GM12878 (cell line): ENCODE measurements around the gene TSPAN2. TPM values are rescaled to one million over a fixed set of nuclear protein-coding genes. Genes with fewer than 3 reads are reported as not detected.

Experiments
- ATAC-seq: fragments of 200-7000 bp; cut with Tn5 transposase; 3 replicates; pipeline ENCODE4 v1.9.1; 2020; ENCODE audit warnings: mild to moderate bottlenecking, moderate library complexity
- BruUV-seq: library from RNA; stranded (reverse); fragments of 400-500 nt; replicated peaks from 2 replicates; lab custom pipeline; 2021; lab: Mats Ljungman, UMichigan
- CTCF ChIA-PET: fragments of 300-600 bp; sonication (Branson Sonifier 250); formaldehyde crosslinking; extraction: SDS; loops from one replicate; lab custom pipeline; 2021; ENCODE audit warnings: inconsistent platforms; lab: Yijun Ruan, JAX
- POLR2A ChIA-PET: fragments of 350-600 bp; formaldehyde crosslinking; extraction: SDS; loops from one replicate; lab custom pipeline; 2021; ENCODE audit warnings: inconsistent platforms; lab: Charles Lee
- RAD21 ChIA-PET: fragments of 300-600 bp; sonication (Branson Sonifier 250); formaldehyde crosslinking; loops from one replicate; lab custom pipeline; 2023; ENCODE audit warnings: antibody characterized with exemption; ENCODE audit not compliant: unreplicated experiment; lab: Charles Lee
- SMC1A ChIA-PET: fragments of 300-600 bp; sonication (Branson Sonifier 250); formaldehyde crosslinking; loops from one replicate; lab custom pipeline; 2023; ENCODE audit not compliant: unreplicated experiment, uncharacterized antibody; lab: Charles Lee
- DNase-seq: peaks from one replicate; pipeline ENCODE4 v3.0.0-alpha.2; 2011; ENCODE audit warnings: low read depth, low spot score
- FAIRE-seq: peaks from 3 replicates; lab custom pipeline; 2011; peaks lifted over from hg19 to GRCh38; lab: Jason Lieb, UNC
- H2AFZ ChIP-seq: 2 replicates; pipeline ENCODE4 v1.6.0; 2011; ENCODE audit warnings: low read depth, low read length, control low read depth; ENCODE audit not compliant: control insufficient read depth
- H3K27ac ChIP-seq: 2 replicates; pipeline ENCODE4 v1.5.1; 2011; ENCODE audit warnings: control low read depth; ENCODE audit not compliant: control insufficient read depth, insufficient read depth
- H3K27me3 ChIP-seq, 2 experiments: replicated peaks in 1 of 2; 2 replicates each; pipeline versions ENCODE4 v1.6.0 to v1.6.1; 2011; ENCODE audit warnings: low read length in 1 of 2; ENCODE audit not compliant: control insufficient read depth in 2 of 2, insufficient read depth in 2 of 2
- H3K36me3 ChIP-seq, 2 experiments: 2 replicates each; pipeline ENCODE4 v1.5.1; 2011; ENCODE audit warnings: low read length in 1 of 2; ENCODE audit not compliant: control insufficient read depth in 2 of 2, insufficient read depth in 2 of 2
- H3K4me1 ChIP-seq: 2 replicates; pipeline ENCODE4 v1.6.1; 2011; ENCODE audit warnings: mild to moderate bottlenecking, low read length, moderate library complexity, mixed read lengths; ENCODE audit not compliant: control insufficient read depth, insufficient read depth
- H3K4me2 ChIP-seq: 2 replicates; pipeline ENCODE4 v1.6.0; 2011; ENCODE audit warnings: control low read depth; ENCODE audit not compliant: control insufficient read depth, insufficient read depth
- H3K4me3 ChIP-seq: fragments of 200-600 bp; sonication (generic); 2 replicates; pipeline ENCODE4 v1.5.1; 2016
- H3K79me2 ChIP-seq: 2 replicates; pipeline ENCODE4 v1.6.0; 2011; ENCODE audit warnings: low read length; ENCODE audit not compliant: control insufficient read depth, insufficient read depth
- H3K9ac ChIP-seq: 2 replicates; pipeline ENCODE4 v1.8.0; 2011; ENCODE audit warnings: low read length, control low read depth, mixed read lengths; ENCODE audit not compliant: control insufficient read depth, insufficient read depth
- H3K9me3 ChIP-seq: replicated peaks from 3 replicates; pipeline ENCODE4 v1.5.1; 2011; ENCODE audit warnings: mild to moderate bottlenecking, low read length; ENCODE audit not compliant: control insufficient read depth, insufficient read depth
- H4K20me1 ChIP-seq: 2 replicates; pipeline ENCODE4 v1.6.0; 2011; ENCODE audit not compliant: control insufficient read depth, insufficient read depth
- ASH2L ChIP-seq: fragments of 300-600, 200-600 bp; sonication (generic); IDR thresholded peaks from 2 replicates; pipeline ENCODE4 v1.6.1; 2017; ENCODE audit warnings: low read depth, mild to moderate bottlenecking, borderline replicate concordance
- CBFB ChIP-seq: IDR thresholded peaks from 2 replicates; pipeline ENCODE4 v1.6.1; 2016; ENCODE audit warnings: antibody characterized with exemption, low read depth
- CTCF ChIP-seq, 3 experiments: IDR thresholded peaks in 2 of 3; conservative IDR thresholded peaks in 1 of 3; 2 replicates each; pipeline ENCODE4 v1.5.1; 2011; ENCODE audit warnings: low read depth in 3 of 3, low read length in 3 of 3, mild to moderate bottlenecking in 3 of 3, control low read depth in 2 of 3, moderate library complexity in 2 of 3, inconsistent platforms in 1 of 3, mixed read lengths in 1 of 3; ENCODE audit not compliant: control insufficient read depth in 2 of 3, insufficient read depth in 1 of 3; ENCODE audit errors: extremely low read depth in 1 of 3
- HDAC6 ChIP-seq: fragments of 200-600 bp; sonication (generic); IDR thresholded peaks from one replicate; pipeline ENCODE4 v1.8.0; 2017; ENCODE audit warnings: antibody characterized with exemption; ENCODE audit not compliant: unreplicated experiment
- IRF3 ChIP-seq: fragments of 450-650 bp; IDR thresholded peaks from 2 replicates; pipeline ENCODE4 v1.6.1; 2014; ENCODE audit warnings: mild to moderate bottlenecking
- NBN ChIP-seq: fragments of 450-650 bp; IDR thresholded peaks from 2 replicates; pipeline ENCODE4 v1.6.1; 2016
- RAD21 ChIP-seq: IDR thresholded peaks from 2 replicates; pipeline ENCODE4 v1.6.1; 2011; ENCODE audit warnings: mild to moderate bottlenecking, low read depth, low read length, moderate library complexity; ENCODE audit not compliant: insufficient read depth
- RELA ChIP-seq: fragments of 450-650 bp; IDR thresholded peaks from 2 replicates; pipeline ENCODE4 v1.8.0; 2014; ENCODE audit warnings: borderline replicate concordance; ENCODE audit not compliant: partially characterized antibody
- SMC3 ChIP-seq: IDR thresholded peaks from 2 replicates; pipeline ENCODE4 v1.6.1; 2011; ENCODE audit warnings: low read length, improper control_type of control experiment, borderline replicate concordance
- SREBF1 ChIP-seq: IDR thresholded peaks from 2 replicates; pipeline ENCODE4 v1.6.1; 2012; ENCODE audit warnings: mild to moderate bottlenecking, low read length
- YY1 ChIP-seq: IDR thresholded peaks from 2 replicates; pipeline ENCODE4 v1.6.1; 2011; ENCODE audit warnings: low read depth, mild to moderate bottlenecking, low read length
- ZBTB11 ChIP-seq: fragments of 450-650 bp; formaldehyde crosslinking; IDR thresholded peaks from 2 replicates; pipeline ENCODE4 v1.5.0; 2022; ENCODE audit warnings: mild to moderate bottlenecking, missing genetic modification characterization
- WGBS: methylation state at CpG from one replicate; pipeline ENCODE4 v1.1.6; 2016; ENCODE audit warnings: low lambda C conversion rate; ENCODE audit not compliant: insufficient replicate concordance, insufficient coverage; ENCODE audit errors: missing lambda C conversion rate; 5-methylcytosine and 5-hydroxymethylcytosine counted together
- in situ Hi-C: fragments of 300-500 bp; cut with MboI; formaldehyde crosslinking; loops from 9 replicates; pipeline ENCODE4 v1.14.3; 2018; ENCODE audit warnings: mixed read lengths
- intact Hi-C: fragments of 100-400 bp; cut with micrococcal nuclease; formaldehyde crosslinking; loops from one replicate; pipeline ENCODE4 v1.14.2; 2022; ENCODE audit not compliant: unreplicated experiment
- polyA plus RNA-seq, 11 experiments: library from polyadenylated mRNA; depleted of rRNA in 4 of 11; unstranded in 6 of 11; stranded (reverse) in 5 of 11; fragments of >200 nt; fragmentation: Nextera tagmentation in 4 of 11; fragmentation: Illumina TruSeq in 1 of 11; extraction: Ambion mirVana in 4 of 11; extraction: Trizol in 1 of 11; gene quantifications; 1 replicate in 1 of 11; 2 replicates in 10 of 11; pipeline versions ENCODE4 v1.2.1 to v1.2.3, GENCODE V29; 2011 to 2016; ENCODE audit warnings: inconsistent platforms in 2 of 11, missing spikeins in 2 of 11, low read depth in 1 of 11
- total RNA-seq, 4 experiments: library from RNA; depleted of rRNA in 3 of 4; stranded (reverse); fragments of >200 nt in 3 of 4; fragmentation: Illumina TruSeq in 1 of 4; extraction: Trizol in 1 of 4; gene quantifications; 2 replicates each; pipeline versions ENCODE4 v1.2.1 to v1.2.3, GENCODE V29; 2013 to 2021

The TSPAN2 gene
- total and polyA plus RNA-seq, 10 of the 15 experiments (the other 5 are each of a cell fraction or from before 2014, with no cell fraction given), result under 0.01 to 0.73 TPM; not detected in 8

- peak; percentile 49 for FAIRE-seq
- RAD21 ChIA-PET, result interaction anchor here (0.8 to 3.8 kb wide), 19 partner anchors 13 to 420 kb away, joined by 3 to 43 read pairs (median 5); no protein-coding TSS in a partner anchor
Observed at GRCh38 chr1:115052454-115053083, 36.7 kb downstream of the TSPAN2 start.

More at GRCh38 chr1:115052454-115053083, 36.7 kb downstream of the TSPAN2 start:
- no peak overlapping the region for H3K4me2 ChIP-seq
- intact Hi-C loops (loop anchor here (1.0 to 5.0 kb wide), 3 partner anchors 60 to 705 kb away; no protein-coding TSS in a partner anchor), in situ Hi-C loops (loop anchor here (10.0 kb wide), 1 partner anchor 708 kb away; no protein-coding TSS in a partner anchor)
- no peaks in the 10 kb centered on the region; a peak in 1 of 4 replicates for H3K27me3 ChIP-seq
- no peaks in the 10 kb centered on the region for H4K20me1 ChIP-seq
- no peak overlapping the region for H3K9ac ChIP-seq
- H3K9me3 ChIP-seq, result no peaks in the 10 kb centered on the region
- 15% methylated on average over 9 of the region's 9 CpGs for WGBS
- ChIA-PET SMC1A (interaction anchor here (0.7 to 7.3 kb wide), 22 partner anchors 13 to 707 kb away, joined by 3 to 82 read pairs (median 6); no protein-coding TSS in a partner anchor), POLR2A (interaction anchor here (1.0 kb wide), 1 partner anchor 46 kb away, joined by 5 read pairs; no protein-coding TSS in a partner anchor), CTCF (interaction anchor here (0.5 to 9.3 kb wide), 43 partner anchors 8 to 706 kb away, joined by 3 to 138 read pairs (median 6); partner anchors contain the start of gene BCAS2)
- TF ChIP-seq SREBF1 (no peak), RAD21 (peak; percentile 64), CBFB (no peak), CTCF (IDR thresholded peaks at IDR 0.05 in 2 of 3, conservative IDR thresholded peaks at IDR 0.05 in 1 of 3; ENCODE audit: control insufficient read depth in 2 of 3, extremely low read depth in 1 of 3, insufficient read depth in 1 of 3, low read depth in 3 of 3, low read length in 3 of 3) (peak; percentile 78 to 84 (median 81)), HDAC6 (no peak), NBN (0 out of 2 replicates have a peak, but pooled peaks have one; percentile 27), ASH2L (no peak), IRF3 (no peak), YY1 (0 out of 2 replicates have a peak, but pooled peaks have one; percentile 13), RELA (no peak), ZBTB11 (CRISPR knock-in tag) (no peak), SMC3 (peak; percentile 71; the same call in 1 of the 2 replicates)
- BruUV-seq, result no TSS peak
- H3K4me3 ChIP-seq, result no peak overlapping the region
- no peaks in the 10 kb centered on the region for H3K4me1 ChIP-seq
- no peak for DNase-seq
- peak; percentile 88 for ATAC-seq
- no peak overlapping the region for H3K27ac ChIP-seq
- H3K36me3 ChIP-seq, result no peaks in the 10 kb centered on the region
- H2AFZ ChIP-seq, result no peak overlapping the region
- no peaks in the 10 kb centered on the region for H3K79me2 ChIP-seq
